Smooth muscle cell (in vitro differentiated cells): Measurements from ENCODE around the gene CDH4. TPM values are rescaled to one million over a fixed set of nuclear protein-coding genes. Genes with fewer than 3 reads are reported as not detected.

Experiments used
- DNase-seq: peaks from one replicate; lab custom pipeline; 2025; ENCODE audit not compliant: unreplicated experiment; lab: John Stamatoyannopoulos, UW
- H2AFZ ChIP-seq: fragments of 200-600 bp; sonication (generic); 2 replicates; pipeline ENCODE4 v1.6.0; 2016; ENCODE audit warnings: antibody characterized with exemption, low read depth, mild to moderate bottlenecking
- H3F3A ChIP-seq: fragments of 200-600 bp; sonication (generic); 2 replicates; pipeline ENCODE4 v1.6.0; 2017; ENCODE audit warnings: antibody characterized with exemption, low read depth
- H3K27ac ChIP-seq: fragments of 200-600 bp; sonication (generic); 2 replicates; pipeline ENCODE4 v1.5.1; 2016; ENCODE audit warnings: low read depth, mild to moderate bottlenecking
- H3K27me3 ChIP-seq: fragments of 200-600 bp; sonication (generic); 2 replicates; pipeline ENCODE4 v1.6.1; 2016; ENCODE audit warnings: low read depth, mild to moderate bottlenecking
- H3K36me3 ChIP-seq: fragments of 200-600 bp; sonication (generic); 2 replicates; pipeline ENCODE4 v1.5.1; 2016; ENCODE audit warnings: low read depth
- H3K4me1 ChIP-seq: fragments of 200-600 bp; sonication (generic); 2 replicates; pipeline ENCODE4 v1.5.1; 2016; ENCODE audit warnings: low read depth
- H3K4me2 ChIP-seq: fragments of 200-600 bp; sonication (generic); 2 replicates; pipeline ENCODE4 v1.6.0; 2016; ENCODE audit warnings: mild to moderate bottlenecking
- H3K4me3 ChIP-seq: fragments of 200-600 bp; sonication (generic); 2 replicates; pipeline ENCODE4 v1.5.1; 2016; ENCODE audit warnings: mild to moderate bottlenecking
- H3K79me2 ChIP-seq: fragments of 200-600 bp; sonication (generic); 2 replicates; pipeline ENCODE4 v1.6.0; 2016; ENCODE audit warnings: low read depth, mild to moderate bottlenecking
- H3K9ac ChIP-seq: fragments of 200-600 bp; sonication (generic); 2 replicates; pipeline ENCODE4 v1.6.0; 2016; ENCODE audit warnings: low read depth
- H3K9me3 ChIP-seq: fragments of 200-600 bp; sonication (generic); replicated peaks from 2 replicates; pipeline ENCODE4 v1.5.1; 2016; ENCODE audit warnings: low read depth
- H4K20me1 ChIP-seq: fragments of 200-600 bp; sonication (generic); 2 replicates; pipeline ENCODE4 v1.6.0; 2016; ENCODE audit warnings: low read depth
- WGBS: methylation state at CpG from one replicate; pipeline ENCODE4 v1.1.7; 2016; ENCODE audit warnings: low lambda C conversion rate; 5-methylcytosine and 5-hydroxymethylcytosine counted together
- polyA plus RNA-seq: library from polyadenylated mRNA; unstranded; fragments of >200 nt; fragmentation: Nextera tagmentation; extraction: Ambion mirVana; gene quantifications from 2 replicates; pipeline ENCODE4 v1.2.1, GENCODE V29; 2016
- total RNA-seq: library from RNA; depleted of rRNA; stranded (reverse); fragments of >200 nt; gene quantifications from 2 replicates; pipeline ENCODE4 v1.2.3, GENCODE V29; 2014
- TF ChIP-seq, protein P1 (sequence below): fragments of 200-600 bp; sonication (generic); IDR thresholded peaks from 2 replicates; pipeline ENCODE4 v1.5.1; 2017; ENCODE audit warnings: borderline replicate concordance, mild to moderate bottlenecking, antibody characterized with exemption; ENCODE audit not compliant: insufficient read depth, poor library complexity, severe bottlenecking

The CDH4 gene
- total and polyA plus RNA-seq, 2 experiments from 2014 or later: 0.03 to 0.04 TPM

GRCh38 chr20:61537239-61538182, 285.4 kb downstream of the CDH4 start:
- Histone ChIP-seq H3K4me2 (no peak overlapping the region), H3K36me3 (no peaks in the 10 kb centered on the region), H3K79me2 (no peaks in the 10 kb centered on the region), H2AFZ (no peak overlapping the region), H3K27ac (no peak overlapping the region), H3K9me3 (no peaks in the 10 kb centered on the region), H3K9ac (no peak overlapping the region), H3K4me3 (no peak overlapping the region), H3K27me3 (peaks cover 40% of the 10 kb centered on the region), H4K20me1 (no peaks in the 10 kb centered on the region), H3K4me1 (no peaks in the 10 kb centered on the region), H3F3A (no peaks in the 10 kb centered on the region)
- 93% methylated on average over 25 of the region's 25 CpGs for WGBS
- TF ChIP-seq, protein P1, sequence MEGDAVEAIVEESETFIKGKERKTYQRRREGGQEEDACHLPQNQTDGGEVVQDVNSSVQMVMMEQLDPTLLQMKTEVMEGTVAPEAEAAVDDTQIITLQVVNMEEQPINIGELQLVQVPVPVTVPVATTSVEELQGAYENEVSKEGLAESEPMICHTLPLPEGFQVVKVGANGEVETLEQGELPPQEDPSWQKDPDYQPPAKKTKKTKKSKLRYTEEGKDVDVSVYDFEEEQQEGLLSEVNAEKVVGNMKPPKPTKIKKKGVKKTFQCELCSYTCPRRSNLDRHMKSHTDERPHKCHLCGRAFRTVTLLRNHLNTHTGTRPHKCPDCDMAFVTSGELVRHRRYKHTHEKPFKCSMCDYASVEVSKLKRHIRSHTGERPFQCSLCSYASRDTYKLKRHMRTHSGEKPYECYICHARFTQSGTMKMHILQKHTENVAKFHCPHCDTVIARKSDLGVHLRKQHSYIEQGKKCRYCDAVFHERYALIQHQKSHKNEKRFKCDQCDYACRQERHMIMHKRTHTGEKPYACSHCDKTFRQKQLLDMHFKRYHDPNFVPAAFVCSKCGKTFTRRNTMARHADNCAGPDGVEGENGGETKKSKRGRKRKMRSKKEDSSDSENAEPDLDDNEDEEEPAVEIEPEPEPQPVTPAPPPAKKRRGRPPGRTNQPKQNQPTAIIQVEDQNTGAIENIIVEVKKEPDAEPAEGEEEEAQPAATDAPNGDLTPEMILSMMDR: no peak
- DNase-seq: no peak

DNA sequence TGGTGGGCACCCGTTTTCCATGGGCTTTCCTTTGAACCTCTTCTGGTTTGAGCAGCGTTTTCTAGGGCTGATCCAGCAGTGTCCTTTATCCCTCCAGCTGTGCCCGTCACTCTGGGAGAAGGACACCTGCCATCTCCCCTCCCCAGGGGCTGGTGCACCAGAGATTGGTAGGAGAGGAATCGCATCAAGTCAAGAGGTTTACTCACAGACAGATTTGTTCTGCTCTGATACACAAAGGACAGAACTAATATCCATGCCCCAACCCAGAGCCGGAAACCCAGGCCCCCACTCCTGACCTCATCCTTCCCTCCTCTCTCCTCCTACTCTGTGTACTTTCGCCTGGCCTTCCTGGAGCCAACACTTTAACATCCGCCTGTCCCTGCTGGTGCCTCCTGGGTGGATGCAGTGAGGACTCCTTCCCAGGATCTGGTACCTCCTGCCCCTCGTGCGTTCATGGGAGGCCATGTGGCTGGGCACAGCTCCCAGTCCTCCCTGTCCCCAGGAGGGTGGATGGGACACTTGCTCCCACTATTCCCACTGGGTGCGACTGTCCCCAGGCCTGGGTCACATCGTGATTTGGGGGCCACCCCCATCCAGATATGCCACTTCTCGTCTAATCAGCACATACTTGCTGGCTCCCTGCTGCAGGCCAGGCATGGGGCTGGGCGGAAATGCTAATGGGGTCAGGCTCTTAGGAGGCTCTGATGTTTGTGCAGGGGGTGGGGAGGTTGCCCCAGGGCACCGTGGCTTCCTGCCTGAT, 286.3 kb downstream of the CDH4 start:
- Histone ChIP-seq H3K9me3 (no peaks in the 10 kb centered on the region), H3F3A (no peaks in the 10 kb centered on the region), H3K36me3 (no peaks in the 10 kb centered on the region), H3K4me1 (no peaks in the 10 kb centered on the region), H2AFZ (no peak overlapping the region), H3K27ac (no peak overlapping the region), H3K4me3 (no peak overlapping the region), H3K79me2 (no peaks in the 10 kb centered on the region), H3K9ac (no peak overlapping the region), H3K4me2 (no peak overlapping the region), H4K20me1 (no peaks in the 10 kb centered on the region), H3K27me3 (peaks cover 40% of the 10 kb centered on the region)
- TF ChIP-seq, protein P1: no peak
- no peak for DNase-seq
- 87% methylated on average over 14 of the region's 14 CpGs for WGBS

DNA sequence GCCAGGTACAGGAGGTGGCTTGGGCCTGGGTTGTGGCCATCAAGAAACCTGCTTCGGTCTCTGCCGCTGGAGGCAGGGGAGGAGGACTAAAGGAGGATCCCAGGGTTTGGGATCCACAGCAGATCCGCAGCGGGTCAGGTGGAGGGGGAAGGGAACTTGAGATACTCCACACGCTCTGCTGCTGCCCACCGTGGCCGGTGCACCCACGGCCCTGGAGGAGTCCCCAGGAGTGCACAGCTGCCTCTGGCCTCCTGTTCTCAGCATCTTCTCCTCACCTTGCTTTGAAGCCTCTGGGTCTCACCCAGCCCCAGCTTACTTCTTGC, 286.8 kb downstream of the CDH4 start:
- 94% methylated on average over 8 of the region's 8 CpGs for WGBS
- TF ChIP-seq, protein P1: no peak
- H3K27me3 ChIP-seq: peaks cover 42% of the 10 kb centered on the region
- H3K4me2 ChIP-seq: no peak overlapping the region
- no peaks in the 10 kb centered on the region for H3K4me1 ChIP-seq
- no peak for DNase-seq
- H2AFZ ChIP-seq: no peak overlapping the region
- H3K27ac ChIP-seq: no peak overlapping the region
- no peak overlapping the region for H3K4me3 ChIP-seq
- no peaks in the 10 kb centered on the region for H3K9me3 ChIP-seq
- no peak overlapping the region for H3K9ac ChIP-seq
- H3K36me3 ChIP-seq: no peaks in the 10 kb centered on the region
- no peaks in the 10 kb centered on the region for H3K79me2 ChIP-seq
- H4K20me1 ChIP-seq: no peaks in the 10 kb centered on the region
- no peaks in the 10 kb centered on the region for H3F3A ChIP-seq
